Measurements from ENCODE around the gene BCHE.

The BCHE gene

DNA sequence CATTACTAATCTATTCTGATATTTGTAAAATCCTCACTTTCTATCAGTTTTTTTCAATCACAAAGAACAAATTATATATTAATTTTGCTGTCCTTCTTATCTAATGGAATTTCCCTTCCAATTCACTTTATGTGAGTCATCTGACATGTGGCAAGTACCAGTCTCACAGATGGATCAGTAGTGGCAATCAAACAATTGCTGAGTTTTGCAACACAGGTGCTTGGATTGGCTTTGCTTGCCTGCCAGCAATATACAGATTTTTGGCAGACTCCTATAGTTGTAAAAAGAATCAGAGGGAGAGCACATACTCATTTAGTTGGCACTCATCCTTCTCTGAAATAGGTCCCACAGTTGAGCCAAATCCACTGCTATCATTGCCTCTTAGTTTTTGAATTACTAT is 83.7 kb downstream of the BCHE start:
- TF ChIP-seq, protein P1, sequence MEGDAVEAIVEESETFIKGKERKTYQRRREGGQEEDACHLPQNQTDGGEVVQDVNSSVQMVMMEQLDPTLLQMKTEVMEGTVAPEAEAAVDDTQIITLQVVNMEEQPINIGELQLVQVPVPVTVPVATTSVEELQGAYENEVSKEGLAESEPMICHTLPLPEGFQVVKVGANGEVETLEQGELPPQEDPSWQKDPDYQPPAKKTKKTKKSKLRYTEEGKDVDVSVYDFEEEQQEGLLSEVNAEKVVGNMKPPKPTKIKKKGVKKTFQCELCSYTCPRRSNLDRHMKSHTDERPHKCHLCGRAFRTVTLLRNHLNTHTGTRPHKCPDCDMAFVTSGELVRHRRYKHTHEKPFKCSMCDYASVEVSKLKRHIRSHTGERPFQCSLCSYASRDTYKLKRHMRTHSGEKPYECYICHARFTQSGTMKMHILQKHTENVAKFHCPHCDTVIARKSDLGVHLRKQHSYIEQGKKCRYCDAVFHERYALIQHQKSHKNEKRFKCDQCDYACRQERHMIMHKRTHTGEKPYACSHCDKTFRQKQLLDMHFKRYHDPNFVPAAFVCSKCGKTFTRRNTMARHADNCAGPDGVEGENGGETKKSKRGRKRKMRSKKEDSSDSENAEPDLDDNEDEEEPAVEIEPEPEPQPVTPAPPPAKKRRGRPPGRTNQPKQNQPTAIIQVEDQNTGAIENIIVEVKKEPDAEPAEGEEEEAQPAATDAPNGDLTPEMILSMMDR (IDR thresholded peaks at IDR 0.05; ENCODE audit: low read depth, low read length, missing control alignments): no peak
- no peak for DNase-seq (ENCODE audit: low read depth)
- H3K4me3 ChIP-seq (ENCODE audit: low read depth, low read length): no peak overlapping the region
- in situ Hi-C loops (cut with HindIII; ENCODE audit: low sequenced_read_pairs): no loop called here

DNA sequence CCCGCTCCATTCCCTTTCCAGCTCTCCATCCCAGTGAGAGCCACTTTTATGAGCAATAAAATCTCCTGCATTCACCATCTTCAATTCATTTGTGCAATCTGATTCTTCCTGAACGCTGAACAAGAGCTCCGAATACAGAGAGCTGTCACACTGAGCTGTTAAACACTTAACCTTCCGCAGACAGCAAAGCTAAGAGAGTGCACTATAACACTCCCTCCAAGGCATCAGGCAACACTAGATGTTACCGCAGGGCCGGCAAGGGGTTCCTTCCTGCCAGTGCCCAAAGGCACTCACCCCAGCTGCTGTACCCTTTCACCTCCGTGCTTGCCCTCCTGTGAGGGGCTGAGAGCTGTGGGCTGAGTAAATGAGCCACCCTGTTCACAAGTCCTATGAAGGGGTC is 85.6 kb downstream of the BCHE start:
- in situ Hi-C loops (cut with HindIII; ENCODE audit: low sequenced_read_pairs): no loop called here
- no peak overlapping the region for H3K4me3 ChIP-seq (ENCODE audit: low read depth, low read length)
- TF ChIP-seq, protein P1 (IDR thresholded peaks at IDR 0.05; ENCODE audit: low read depth, low read length, missing control alignments): no peak
- DNase-seq (ENCODE audit: low read depth): no peak

DNA sequence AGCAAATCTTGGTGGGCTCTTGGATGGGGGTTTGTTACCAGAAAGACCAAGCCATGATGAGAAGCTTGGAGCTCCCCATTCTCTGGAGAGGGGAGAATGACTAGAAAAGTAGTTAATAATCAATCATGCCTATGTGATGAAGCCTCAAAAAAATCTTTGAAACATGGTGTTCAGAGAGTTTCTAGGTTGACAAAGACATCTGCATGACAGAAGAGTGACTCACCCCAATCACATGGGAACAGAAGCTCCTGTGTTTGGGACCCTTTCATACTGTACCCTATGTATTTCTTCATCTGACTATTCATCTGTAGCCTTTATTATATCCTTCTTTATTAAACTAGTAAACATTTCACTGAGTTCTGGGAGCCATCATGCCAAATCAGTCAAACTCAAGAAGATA is 87.4 kb downstream of the BCHE start:
- in situ Hi-C loops (cut with HindIII; ENCODE audit: low sequenced_read_pairs): no loop called here
- no peak overlapping the region for H3K4me3 ChIP-seq (ENCODE audit: low read depth, low read length)
- no peak for DNase-seq (ENCODE audit: low read depth)
- TF ChIP-seq, protein P1 (IDR thresholded peaks at IDR 0.05; ENCODE audit: low read depth, low read length, missing control alignments): no peak

DNA sequence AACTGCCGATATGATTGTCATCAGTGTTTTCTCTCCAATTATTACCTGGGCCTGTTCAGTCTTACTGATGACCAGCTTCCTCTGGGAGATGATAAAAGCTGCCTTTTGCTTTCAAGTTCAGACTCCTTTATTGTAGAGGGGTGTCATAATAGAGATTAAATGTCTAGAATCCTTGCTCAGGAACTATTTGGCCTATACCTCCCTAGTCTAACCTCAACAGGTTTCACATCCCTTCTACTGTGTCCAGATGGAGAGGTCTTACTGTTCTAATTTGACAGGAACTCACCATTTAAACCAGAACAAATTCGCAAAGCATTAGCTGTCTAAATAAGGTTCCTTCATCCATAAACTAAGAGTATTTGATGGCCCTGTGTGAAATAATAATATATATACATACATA is 88.0 kb downstream of the BCHE start:
- TF ChIP-seq, protein P1 (IDR thresholded peaks at IDR 0.05; ENCODE audit: low read depth, low read length, missing control alignments): no peak
- in situ Hi-C loops (cut with HindIII; ENCODE audit: low sequenced_read_pairs): no loop called here
- DNase-seq (ENCODE audit: low read depth): no peak
- H3K4me3 ChIP-seq (ENCODE audit: low read depth, low read length): no peak overlapping the region

DNA sequence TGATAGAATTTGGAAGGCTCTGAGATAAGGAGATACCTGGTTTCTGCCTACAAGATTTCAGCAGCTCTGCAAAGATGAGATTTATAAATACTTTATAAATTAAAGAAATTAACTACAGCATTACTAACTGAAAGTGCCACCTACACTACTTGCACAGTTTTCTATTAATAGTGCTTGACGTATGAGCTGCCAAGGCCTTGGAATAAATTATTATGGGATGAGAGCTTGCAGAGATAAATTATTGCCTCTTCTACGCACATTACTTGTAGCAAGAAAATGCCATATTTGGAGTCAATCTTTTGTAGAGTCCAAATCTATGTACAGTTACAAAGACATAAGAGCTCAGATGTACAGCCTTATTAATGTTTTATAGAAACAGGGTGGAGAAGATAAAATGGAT is 89.1 kb downstream of the BCHE start:
- in situ Hi-C loops (cut with HindIII; ENCODE audit: low sequenced_read_pairs): no loop called here

DNA sequence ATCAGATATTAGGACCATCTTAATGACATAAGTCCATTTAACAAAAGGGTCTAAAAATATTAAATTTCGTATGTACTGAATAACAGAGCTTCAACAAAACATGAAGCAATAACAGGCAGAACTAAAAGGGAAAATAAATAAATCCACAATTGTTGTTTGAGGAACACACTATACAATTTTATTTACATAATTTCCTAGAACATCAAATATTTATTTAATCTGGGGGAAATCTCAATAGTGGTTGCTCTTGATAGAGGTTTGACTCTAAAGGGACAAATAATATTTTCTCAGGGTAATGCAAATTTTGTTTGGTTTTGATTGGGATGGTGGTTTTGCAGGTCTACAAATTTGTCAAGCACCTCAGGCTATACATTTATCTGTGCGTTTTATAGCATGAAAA is 90.3 kb downstream of the BCHE start:
- DNase-seq (ENCODE audit: low read depth): no peak
- TF ChIP-seq, protein P1 (IDR thresholded peaks at IDR 0.05; ENCODE audit: low read depth, low read length, missing control alignments): no peak
- no peak overlapping the region for H3K4me3 ChIP-seq (ENCODE audit: low read depth, low read length)
- in situ Hi-C loops (cut with HindIII; ENCODE audit: low sequenced_read_pairs): no loop called here

More for the DNA sequence above, 89.1 kb downstream of the BCHE start:
- H3K4me3 ChIP-seq (ENCODE audit: low read depth, low read length): no peak overlapping the region
- TF ChIP-seq, protein P1 (IDR thresholded peaks at IDR 0.05; ENCODE audit: low read depth, low read length, missing control alignments): no peak
- no peak for DNase-seq (ENCODE audit: low read depth)

DNA sequence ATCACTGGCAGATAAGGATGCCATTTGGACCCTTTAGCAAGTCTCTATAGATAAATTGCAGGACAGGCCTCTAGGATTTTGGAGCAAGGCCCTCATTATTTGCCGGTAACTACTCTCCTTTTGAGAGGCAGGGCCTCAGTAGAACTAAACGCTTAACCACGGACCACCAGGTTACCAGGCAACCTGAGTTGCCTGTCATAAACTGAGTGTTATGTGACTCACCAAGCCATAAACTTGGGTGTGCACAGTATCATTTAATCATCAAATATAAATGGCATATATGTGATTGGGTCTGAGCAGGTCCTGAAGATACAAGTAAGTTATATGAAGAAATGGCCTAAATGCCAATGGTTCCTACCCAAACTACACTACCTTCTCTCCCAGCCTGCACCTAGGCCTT is 93.2 kb downstream of the BCHE start:
- no peak overlapping the region for H3K4me3 ChIP-seq (ENCODE audit: low read depth, low read length)
- in situ Hi-C loops (cut with HindIII; ENCODE audit: low sequenced_read_pairs): no loop called here
- TF ChIP-seq, protein P1 (IDR thresholded peaks at IDR 0.05; ENCODE audit: low read depth, low read length, missing control alignments): no peak
- DNase-seq (ENCODE audit: low read depth): no peak

Measured in astrocyte of the cerebellum (primary cell).